HG02870 (cell line): ENCODE data around the gene PSMA5.

Experiments
- ATAC-seq: cut with Tn5 transposase; IDR thresholded peaks from one replicate; pipeline ENCODE4 v1.9.1; 2021; ENCODE audit warnings: mild to moderate bottlenecking, moderate library complexity; ENCODE audit not compliant: unreplicated experiment

PSMA5 gene

GRCh38 chr1:109371341-109371739 lies 54.9 kb downstream of the PSMA5 start:
- ATAC-seq: no peak

- no peak for ATAC-seq
Measured at GRCh38 chr1:109370712-109371340, 55.4 kb downstream of the PSMA5 start.

GRCh38 chr1:109369167-109369746 lies 57.0 kb downstream of the PSMA5 start:
- no peak for ATAC-seq

- no peak for ATAC-seq
Measured at GRCh38 chr1:109368464-109368863, 57.8 kb downstream of the PSMA5 start.

- ATAC-seq: no peak
Measured at GRCh38 chr1:109367626-109368025, 58.6 kb downstream of the PSMA5 start.

GRCh38 chr1:109365642-109366204 lies 60.5 kb downstream of the PSMA5 start:
- ATAC-seq: no peak

- ATAC-seq: no peak
Measured at GRCh38 chr1:109361649-109362048, 64.6 kb downstream of the PSMA5 start.

GRCh38 chr1:109361069-109361468 lies 65.2 kb downstream of the PSMA5 start:
- no peak for ATAC-seq

- no peak for ATAC-seq
Measured at GRCh38 chr1:109357616-109358015, 68.6 kb downstream of the PSMA5 start.

GRCh38 chr1:109356915-109357314 lies 69.3 kb downstream of the PSMA5 start:
- no peak for ATAC-seq

- no peak for ATAC-seq
Measured at GRCh38 chr1:109356505-109356904, 69.7 kb downstream of the PSMA5 start.

- no peak for ATAC-seq
Measured at GRCh38 chr1:109354929-109355328, 71.3 kb downstream of the PSMA5 start.

- no peak for ATAC-seq
Measured at GRCh38 chr1:109351457-109351856, 74.8 kb downstream of the PSMA5 start.

- ATAC-seq: no peak
Measured at GRCh38 chr1:109350655-109351054, 75.6 kb downstream of the PSMA5 start.

GRCh38 chr1:109350182-109350581 lies 76.1 kb downstream of the PSMA5 start:
- no peak for ATAC-seq
